ENCODE measurements around the gene PLXNA4.

PLXNA4 gene

GRCh38 chr7:132511921-132512320, 64.3 kb downstream of the PLXNA4 start:
- no peak for TF ChIP-seq PKNOX1 (IDR thresholded peaks at IDR 0.05)
- TF ChIP-seq FOXM1 (IDR thresholded peaks at IDR 0.05; ENCODE audit: borderline replicate concordance) = no peak
- no peak for TF ChIP-seq SP1 (IDR thresholded peaks at IDR 0.05)
- no peak for TF ChIP-seq ZNF384 (IDR thresholded peaks at IDR 0.05)
- no peak for TF ChIP-seq TARDBP (IDR thresholded peaks at IDR 0.05)
- no peak for TF ChIP-seq L3MBTL2 (conservative IDR thresholded peaks at IDR 0.05)
- no peak for TF ChIP-seq NFRKB (IDR thresholded peaks at IDR 0.05)
- TF ChIP-seq ELF4 (IDR thresholded peaks at IDR 0.05) = no peak
- TF ChIP-seq BHLHE40 (IDR thresholded peaks at IDR 0.05; ENCODE audit: borderline replicate concordance) = no peak
- TF ChIP-seq SUZ12 (IDR thresholded peaks at IDR 0.05) = no peak
- TF ChIP-seq HDGF (IDR thresholded peaks at IDR 0.05; ENCODE audit: borderline replicate concordance) = no peak
- no peak for TF ChIP-seq FOXA1 (IDR thresholded peaks at IDR 0.05)
- no peak for TF ChIP-seq LEF1 (IDR thresholded peaks at IDR 0.05; ENCODE audit: borderline replicate concordance)
- no peak for TF ChIP-seq CTBP1 (IDR thresholded peaks at IDR 0.05; ENCODE audit: borderline replicate concordance)
- no peak for TF ChIP-seq FOXK2 (IDR thresholded peaks at IDR 0.05)
- TF ChIP-seq ARNT (IDR thresholded peaks at IDR 0.05) = no peak
- POLR2A ChIA-PET = no interaction called here
- CTCF ChIA-PET = no interaction called here
- no peak for DNase-seq (ENCODE audit: extremely low spot score)

GRCh38 chr7:132511387-132511786, 64.9 kb downstream of the PLXNA4 start:
- ChIA-PET CTCF (no interaction called here), POLR2A (no interaction called here)
- DNase-seq (ENCODE audit: extremely low spot score) = no peak
- TF ChIP-seq L3MBTL2 (conservative IDR thresholded peaks at IDR 0.05) = no peak
- TF ChIP-seq PKNOX1 (IDR thresholded peaks at IDR 0.05) = no peak

- ChIA-PET POLR2A (no interaction called here), CTCF (no interaction called here)
- TF ChIP-seq BHLHE40 (IDR thresholded peaks at IDR 0.05; ENCODE audit: borderline replicate concordance) (no peak), SUZ12 (IDR thresholded peaks at IDR 0.05) (no peak), HDGF (IDR thresholded peaks at IDR 0.05; ENCODE audit: borderline replicate concordance) (no peak), LEF1 (IDR thresholded peaks at IDR 0.05; ENCODE audit: borderline replicate concordance) (no peak), ELF4 (IDR thresholded peaks at IDR 0.05) (no peak), FOXK2 (IDR thresholded peaks at IDR 0.05) (no peak)
- no peak for DNase-seq (ENCODE audit: extremely low spot score)
These were observed 66.6 kb downstream of the PLXNA4 start for GRCh38 chr7:132509643-132510042.

- DNase-seq (ENCODE audit: extremely low spot score) = no peak
- ChIA-PET POLR2A (no interaction called here), CTCF (interaction anchor here (1.2 kb wide), 1 partner anchor 9 kb away, joined by 4 read pairs; no protein-coding TSS in a partner anchor)
- TF ChIP-seq ZNF384 (IDR thresholded peaks at IDR 0.05) = no peak
- TF ChIP-seq NFRKB (IDR thresholded peaks at IDR 0.05) = no peak
- TF ChIP-seq FOXA1 (IDR thresholded peaks at IDR 0.05) = no peak
- no peak for TF ChIP-seq L3MBTL2 (conservative IDR thresholded peaks at IDR 0.05)
- no peak for TF ChIP-seq SUZ12 (IDR thresholded peaks at IDR 0.05)
These were observed 67.4 kb downstream of the PLXNA4 start for GRCh38 chr7:132508724-132509353.

GRCh38 chr7:132504852-132505251, 71.4 kb downstream of the PLXNA4 start:
- DNase-seq (ENCODE audit: extremely low spot score) = no peak
- POLR2A ChIA-PET = no interaction called here
- CTCF ChIA-PET = interaction anchor here (0.8 kb wide), 1 partner anchor 13 kb away, joined by 4 read pairs; no protein-coding TSS in a partner anchor
- TF ChIP-seq BHLHE40 (IDR thresholded peaks at IDR 0.05; ENCODE audit: borderline replicate concordance) (no peak), SP1 (IDR thresholded peaks at IDR 0.05) (no peak), ZNF384 (IDR thresholded peaks at IDR 0.05) (no peak), CTBP1 (IDR thresholded peaks at IDR 0.05; ENCODE audit: borderline replicate concordance) (no peak), HDGF (IDR thresholded peaks at IDR 0.05; ENCODE audit: borderline replicate concordance) (no peak), PKNOX1 (IDR thresholded peaks at IDR 0.05) (no peak), NFRKB (IDR thresholded peaks at IDR 0.05) (no peak), FOXK2 (IDR thresholded peaks at IDR 0.05) (no peak), L3MBTL2 (conservative IDR thresholded peaks at IDR 0.05) (no peak), SUZ12 (IDR thresholded peaks at IDR 0.05) (no peak), FOXA1 (IDR thresholded peaks at IDR 0.05) (no peak), ELF4 (IDR thresholded peaks at IDR 0.05) (no peak)

GRCh38 chr7:132504071-132504470, 72.2 kb downstream of the PLXNA4 start:
- POLR2A ChIA-PET = no interaction called here
- CTCF ChIA-PET = interaction anchor here (0.8 kb wide), 1 partner anchor 14 kb away, joined by 4 read pairs; no protein-coding TSS in a partner anchor
- TF ChIP-seq LEF1 (IDR thresholded peaks at IDR 0.05; ENCODE audit: borderline replicate concordance) (no peak), SUZ12 (IDR thresholded peaks at IDR 0.05) (no peak), SP1 (IDR thresholded peaks at IDR 0.05) (no peak), PKNOX1 (IDR thresholded peaks at IDR 0.05) (no peak), ARNT (IDR thresholded peaks at IDR 0.05) (no peak), FOXA1 (IDR thresholded peaks at IDR 0.05) (no peak), FOXK2 (IDR thresholded peaks at IDR 0.05) (no peak)
- no peak for DNase-seq (ENCODE audit: extremely low spot score)
